Kasumi-1 (cell line): ENCODE measurements around the gene RNF145.
"Not testable (repeated sequence)": the region's sequence is repeated elsewhere in the genome, so short reads cannot be mapped to it uniquely, and the experiment has no call there.

ENCODE experiments used
- DNase-seq, 2 experiments: peaks; one replicate each; lab custom pipeline; 2025; lab: John Stamatoyannopoulos, UW

The RNF145 gene

DNA sequence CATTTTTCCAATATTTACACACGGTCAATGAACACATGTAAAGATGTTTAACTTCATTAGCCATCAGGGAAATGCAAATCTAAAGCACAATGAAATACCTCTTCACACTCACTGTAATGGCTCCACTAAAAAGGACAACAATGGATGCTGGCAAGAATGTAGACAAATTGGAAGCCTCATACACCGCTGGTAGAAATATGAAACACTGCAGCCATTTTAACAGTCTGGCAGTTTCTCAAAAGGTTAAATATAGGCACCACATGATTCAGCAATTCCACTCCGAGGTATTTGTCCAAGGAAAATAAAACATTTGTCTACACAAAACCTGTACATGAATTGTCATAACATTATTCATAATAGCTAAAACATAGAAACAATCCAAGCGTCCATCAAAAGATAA, 20.0 kb downstream of the RNF145 start:
- DNase-seq = no peak

DNA sequence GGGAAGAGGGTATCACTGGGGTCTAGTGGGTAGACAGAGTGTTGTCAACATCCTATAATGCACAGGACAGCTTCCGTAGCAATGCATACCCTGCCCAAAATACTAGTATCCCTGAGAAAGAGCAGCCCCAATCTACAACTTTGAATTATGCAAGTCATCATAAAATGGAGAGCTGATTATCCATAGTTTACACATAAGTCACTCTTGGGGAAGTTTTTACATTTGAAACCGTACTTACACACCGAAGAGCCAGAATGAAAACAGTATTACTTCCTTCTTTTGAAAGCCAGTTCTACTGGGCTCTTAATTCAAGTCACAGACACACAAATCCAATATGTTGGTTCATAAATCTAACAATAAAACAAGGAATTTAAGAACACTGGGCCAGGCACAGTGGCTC, 21.6 kb downstream of the RNF145 start:
- DNase-seq = peak in 1 of 2 experiments; percentile 6

DNA sequence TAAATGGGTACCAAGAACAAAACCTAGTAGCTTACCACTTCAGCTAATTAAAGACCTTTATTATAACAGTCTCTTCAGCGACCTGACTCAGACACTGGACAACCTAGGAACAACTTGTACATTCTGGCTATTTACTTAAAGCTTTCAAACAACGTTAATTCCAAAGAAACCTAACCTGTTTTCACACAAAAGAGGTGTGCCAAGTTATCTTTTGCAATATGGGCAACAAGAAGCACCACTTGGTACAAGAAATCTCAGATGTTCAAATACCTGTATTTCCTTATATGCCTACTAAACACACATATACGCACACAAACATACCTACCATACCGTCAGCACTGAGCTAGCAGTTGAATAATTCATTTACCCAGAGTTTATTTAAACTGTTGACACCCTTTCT, 23.0 kb downstream of the RNF145 start:
- no peak for DNase-seq

DNA sequence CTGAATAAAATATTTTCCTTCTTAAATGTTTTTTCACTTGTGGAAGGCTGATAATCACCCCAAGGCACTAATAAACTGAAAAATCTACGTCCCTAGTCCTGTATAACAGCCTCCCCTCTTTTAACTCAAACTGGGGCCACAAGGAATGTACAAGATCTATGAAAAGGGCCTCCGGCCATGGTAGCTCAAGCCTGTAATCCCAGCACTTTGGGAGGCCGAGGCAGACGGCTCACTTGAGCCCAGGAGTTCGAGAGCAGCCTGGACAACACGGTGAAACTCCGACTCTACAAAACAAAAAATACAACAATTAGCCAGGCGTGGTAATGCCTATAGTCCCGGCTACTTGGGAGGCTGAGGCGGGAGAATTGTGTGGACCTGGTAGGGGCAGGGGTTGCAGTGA, 23.6 kb downstream of the RNF145 start:
- DNase-seq = no peak

DNA sequence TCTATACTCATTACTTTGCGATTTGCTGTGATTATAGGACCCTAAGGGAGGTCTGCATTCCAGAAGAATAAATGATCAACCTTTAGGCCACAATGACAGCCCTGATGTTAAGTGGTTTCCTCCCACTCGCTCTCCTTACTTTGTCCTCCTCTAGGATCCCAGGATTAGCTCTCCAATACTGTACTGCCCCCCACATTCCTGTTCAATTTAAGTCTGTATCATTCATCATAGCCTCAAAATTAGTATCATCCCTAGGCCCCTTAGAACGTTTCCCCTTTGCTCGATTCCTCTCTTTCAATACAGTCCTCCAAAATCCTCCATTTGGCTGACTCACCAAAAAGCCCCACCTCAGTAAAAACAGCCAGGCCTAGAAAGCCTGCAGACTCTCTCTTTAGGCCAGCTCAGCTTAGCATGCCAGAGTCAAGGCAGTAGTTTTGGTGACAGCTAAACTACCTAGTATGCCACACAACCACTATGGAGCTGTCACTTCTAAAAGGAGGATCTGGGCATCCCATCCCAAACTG, 24.4 kb downstream of the RNF145 start:
- no peak for DNase-seq

DNA sequence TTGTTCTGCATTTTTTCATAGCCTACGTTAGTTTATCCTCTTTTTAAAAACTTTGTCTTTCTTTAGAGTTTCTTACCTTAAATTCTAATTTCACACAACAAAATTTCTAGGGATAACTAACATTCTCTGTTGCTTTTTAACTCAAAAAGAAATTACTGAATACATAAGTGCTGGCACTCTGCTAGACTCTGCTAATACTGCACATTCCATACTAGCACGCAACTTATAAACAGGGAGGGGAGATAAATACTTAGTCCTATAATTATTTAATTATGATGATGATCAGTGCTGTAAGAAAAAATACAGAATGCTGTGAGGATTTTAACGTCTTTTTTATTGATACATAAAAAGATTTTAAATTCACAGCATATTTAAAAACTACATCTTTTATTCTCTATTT, 25.1 kb downstream of the RNF145 start:
- no peak for DNase-seq

DNA sequence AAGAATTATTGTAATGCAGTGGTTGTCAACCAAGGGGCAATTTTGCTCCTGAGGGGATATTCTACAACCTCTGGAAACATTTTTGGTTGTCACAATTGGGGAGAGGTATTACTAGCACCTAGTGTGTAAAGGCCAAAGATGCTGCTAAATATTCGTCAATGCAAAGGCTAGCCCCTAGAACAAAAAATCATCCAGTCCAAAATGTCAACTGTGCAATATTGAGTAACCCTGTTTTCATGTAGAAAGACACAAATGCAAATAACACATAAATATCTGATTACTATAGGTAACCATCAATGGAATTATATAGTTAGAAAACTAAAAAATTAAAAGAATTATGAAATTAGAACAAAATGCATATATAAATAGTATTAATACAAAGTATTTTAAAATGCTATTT, 26.1 kb downstream of the RNF145 start:
- DNase-seq = no peak

DNA sequence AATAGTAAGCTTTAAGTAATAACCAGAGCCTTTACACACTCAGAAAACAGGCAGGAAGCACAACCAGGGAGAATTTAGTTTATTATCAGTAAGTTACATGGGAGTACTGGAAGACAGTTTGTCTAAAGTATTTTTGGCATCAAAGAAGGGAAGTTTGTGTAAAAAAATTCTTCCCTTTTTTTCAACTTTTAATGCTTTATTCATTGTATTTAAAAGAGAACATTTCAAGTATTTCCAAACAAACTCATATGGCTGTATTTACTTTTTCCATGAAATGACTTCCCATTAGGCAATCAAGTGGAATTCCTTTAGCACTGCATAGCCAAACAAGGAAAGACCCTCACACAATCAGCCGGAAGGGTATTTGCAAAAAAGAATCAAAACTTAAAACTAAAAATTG, 26.7 kb downstream of the RNF145 start:
- peak in 1 of 2 experiments; percentile 2 for DNase-seq

DNA sequence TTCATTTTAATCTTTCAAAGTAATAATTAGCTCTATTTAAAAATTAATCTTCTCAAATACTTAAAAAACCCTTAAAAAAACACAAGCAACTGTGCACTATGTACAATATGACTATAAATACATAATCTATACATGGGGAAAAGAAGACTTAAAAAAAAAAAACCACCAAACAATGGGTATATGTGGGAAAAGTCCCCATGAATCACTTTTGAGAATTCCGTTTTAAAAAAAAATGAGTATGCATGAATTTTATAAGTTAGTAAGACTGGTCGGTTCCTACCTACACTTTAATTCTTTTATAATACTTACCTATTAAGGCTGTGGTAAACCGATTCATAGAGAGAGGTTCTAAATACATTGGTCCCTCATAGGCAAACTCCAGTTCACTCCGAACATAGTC, 27.7 kb downstream of the RNF145 start:
- no peak for DNase-seq

DNA sequence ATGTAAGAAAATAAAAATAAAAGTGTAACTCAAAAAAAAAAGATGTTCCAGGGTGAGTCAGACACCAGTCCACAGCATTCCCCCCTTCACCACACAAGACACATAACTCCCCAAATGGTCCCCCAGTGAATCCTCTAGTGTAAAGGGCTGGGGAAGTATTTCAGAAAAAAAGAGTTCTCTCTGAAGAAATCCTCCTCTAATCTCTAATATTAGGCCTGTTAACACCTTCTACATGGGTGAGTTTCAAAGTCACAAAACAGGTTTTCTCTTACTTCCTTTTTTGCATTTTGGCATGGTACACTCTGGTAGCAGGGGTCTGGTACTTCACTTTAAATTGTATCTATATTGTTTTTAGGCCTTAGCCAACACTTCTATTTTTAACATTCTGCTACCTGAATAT, 28.2 kb downstream of the RNF145 start:
- no peak for DNase-seq

DNA sequence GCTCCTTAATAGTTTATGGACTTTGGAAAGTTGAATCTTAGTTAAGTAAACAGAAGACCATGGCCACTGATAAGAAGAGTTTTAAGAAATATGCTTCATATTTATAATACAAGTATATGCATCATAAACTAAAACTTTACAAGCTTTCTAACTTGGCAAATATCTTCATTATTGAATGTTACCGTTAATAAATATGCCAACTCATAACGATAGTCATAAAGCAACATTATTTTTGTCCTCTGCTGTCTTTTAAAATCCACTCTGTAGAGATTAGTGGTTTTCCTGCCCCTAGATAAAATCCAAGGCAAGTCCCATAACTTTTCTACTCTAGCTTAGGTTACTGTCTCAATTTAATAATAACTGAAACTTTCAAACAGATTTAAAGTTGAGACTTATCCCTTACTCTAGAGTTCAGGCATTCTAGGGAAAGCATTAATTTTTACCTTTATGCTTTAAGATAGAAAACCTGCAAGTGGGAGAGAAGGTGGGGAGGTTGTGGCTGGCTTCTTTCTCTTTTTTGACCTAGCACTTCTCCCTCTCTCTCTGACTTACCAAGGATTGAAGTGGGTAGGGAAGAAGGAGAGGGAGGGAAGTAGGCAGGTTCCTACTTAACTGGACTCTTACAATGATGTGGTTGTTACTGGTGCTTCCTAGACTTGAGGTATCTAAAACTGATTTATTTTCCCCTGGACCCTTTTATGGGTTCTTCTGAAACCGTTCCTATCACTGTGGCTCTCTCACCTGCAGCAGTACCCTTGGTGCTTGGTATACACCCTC, 29.6 kb downstream of the RNF145 start:
- DNase-seq = no peak

DNA sequence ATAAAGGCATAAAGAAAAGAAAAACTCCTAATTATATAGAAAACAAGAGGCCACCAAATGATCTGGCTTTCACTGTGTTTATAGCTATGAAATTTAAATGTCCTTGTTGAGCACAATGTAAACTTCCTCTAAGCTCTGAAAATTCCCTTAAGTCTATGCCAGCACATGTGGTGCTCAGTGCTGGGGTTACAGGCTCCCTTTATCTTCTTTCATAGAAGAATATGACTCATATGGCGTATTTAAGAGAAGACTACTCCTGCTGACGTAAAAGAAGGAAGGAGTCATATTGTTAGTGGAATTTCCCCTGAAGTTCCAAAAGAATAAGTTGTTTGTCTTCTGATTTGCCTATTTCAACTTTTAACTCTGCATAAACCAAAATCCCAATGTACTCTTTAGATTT, 30.4 kb downstream of the RNF145 start:
- DNase-seq = peak; percentile 15 to 43

DNA sequence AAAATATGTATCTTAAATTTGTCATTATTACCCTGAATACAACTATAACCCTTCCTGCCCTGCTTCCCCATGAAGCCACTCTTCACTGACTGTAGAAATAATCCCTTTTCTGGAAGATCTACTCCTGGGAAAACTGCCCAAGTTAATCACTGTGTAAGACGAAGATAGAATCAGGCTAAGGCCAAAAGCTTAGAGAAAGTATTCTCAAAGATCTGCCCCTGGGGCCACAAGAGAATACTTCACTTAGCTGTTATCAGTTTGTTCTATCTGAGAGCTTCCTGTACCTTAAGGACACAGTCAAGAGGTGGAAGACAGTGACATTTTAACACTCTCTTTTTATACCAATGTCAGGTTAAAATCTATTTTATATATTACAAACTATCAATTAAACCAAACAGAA, 33.8 kb downstream of the RNF145 start:
- no peak for DNase-seq

DNA sequence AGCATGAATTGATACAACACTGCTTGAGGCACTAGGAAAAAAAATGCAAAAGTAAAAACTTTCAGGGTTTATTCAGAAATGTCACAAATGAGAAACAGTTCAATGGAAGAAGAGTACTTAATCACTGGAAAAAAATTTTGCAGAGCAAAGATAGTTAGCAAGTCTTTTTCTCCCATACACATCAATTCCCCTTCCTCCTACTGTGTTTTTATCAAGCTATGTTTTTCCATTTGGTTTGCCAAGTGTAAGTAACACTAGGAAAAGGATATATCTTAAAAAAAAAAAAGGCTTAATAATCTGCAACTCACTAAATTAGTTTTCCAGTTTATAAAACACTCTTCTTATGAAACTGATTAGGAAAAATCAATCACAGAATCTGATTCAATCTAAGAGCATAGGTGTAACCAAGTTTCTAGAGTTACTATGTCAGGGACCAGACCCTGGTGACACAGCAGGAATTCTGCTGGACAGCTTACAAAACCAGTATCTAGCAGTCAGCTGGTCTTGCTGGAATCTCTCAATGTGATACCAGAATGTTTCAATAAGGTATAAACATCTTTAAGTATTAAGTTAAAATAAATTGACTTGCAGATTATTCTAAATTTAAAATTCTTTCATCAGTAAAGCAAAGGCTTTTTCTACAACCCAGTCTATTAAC, 34.7 kb downstream of the RNF145 start:
- DNase-seq = no peak

DNA sequence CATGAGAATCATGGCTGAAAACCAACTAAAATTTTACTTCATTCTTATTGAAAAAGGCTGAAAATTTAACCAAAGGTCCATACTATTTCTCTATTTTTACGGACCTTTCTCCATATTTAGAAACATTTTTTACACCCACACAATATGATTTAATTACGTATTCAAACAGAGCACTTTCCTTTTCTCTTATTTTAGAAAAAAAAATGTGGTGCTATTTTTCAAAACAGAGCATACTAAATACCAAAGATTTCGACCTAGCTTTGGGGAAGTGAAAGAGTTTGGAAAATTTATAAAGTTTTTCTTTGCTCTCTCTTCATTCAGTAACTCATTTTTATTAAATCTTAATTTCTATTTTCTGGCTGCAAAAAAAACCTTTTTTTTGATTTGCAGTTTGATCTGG, 38.1 kb downstream of the RNF145 start:
- no peak for DNase-seq

DNA sequence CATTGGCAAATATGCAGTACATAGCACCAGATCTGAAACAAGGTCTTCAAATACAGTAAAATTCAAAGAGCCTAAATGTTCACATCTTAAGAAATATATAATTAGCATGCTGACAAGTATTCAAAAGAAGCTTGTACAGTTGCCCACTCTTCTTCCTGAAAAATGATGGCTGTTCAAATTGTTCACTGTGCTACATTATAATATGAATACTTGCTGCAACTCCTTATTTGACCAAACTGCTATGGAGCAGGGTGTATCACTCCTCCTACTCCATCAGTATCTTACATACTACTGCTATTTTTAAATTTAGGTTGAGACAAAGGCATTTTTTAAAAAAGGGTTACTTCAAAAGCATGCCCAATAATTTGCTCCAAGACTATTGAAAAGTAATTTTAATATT, 39.3 kb downstream of the RNF145 start:
- no peak for DNase-seq

DNA sequence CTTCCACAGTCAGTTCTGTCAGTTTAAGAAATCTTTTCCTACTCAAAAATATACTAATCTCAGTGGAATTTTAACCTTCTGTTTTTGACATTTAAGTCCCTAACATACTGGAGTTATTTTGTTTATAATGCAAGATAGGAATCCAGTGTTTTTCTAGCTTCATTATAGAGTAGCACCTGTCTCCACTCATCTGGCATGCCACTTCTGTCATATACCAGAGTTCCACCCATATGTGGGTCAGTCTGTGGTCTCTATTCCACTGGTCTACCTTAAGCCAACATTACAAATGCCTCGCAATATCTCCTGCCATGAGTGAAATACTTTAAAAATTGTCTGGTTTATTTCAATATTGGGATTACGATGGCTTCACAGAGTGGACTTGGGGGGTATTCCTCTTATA, 42.9 kb downstream of the RNF145 start:
- no peak for DNase-seq

DNA sequence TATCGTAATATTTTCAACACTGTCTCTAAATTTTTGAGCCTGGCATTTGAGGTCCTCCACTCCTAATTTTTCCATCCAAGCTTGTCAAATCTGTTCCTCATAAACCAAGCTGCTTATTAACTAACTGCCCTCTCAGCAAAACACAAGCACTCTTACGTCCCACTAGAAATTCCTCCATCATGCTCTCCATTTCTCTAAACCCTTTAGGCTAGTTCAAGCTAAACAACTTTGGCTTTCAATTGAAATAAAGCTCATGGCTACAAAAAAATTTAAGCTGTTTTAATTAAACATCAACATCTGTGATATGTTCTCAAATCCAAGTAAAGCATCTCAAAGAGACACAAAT, 45.7 kb downstream of the RNF145 start:
- no peak for DNase-seq

DNA sequence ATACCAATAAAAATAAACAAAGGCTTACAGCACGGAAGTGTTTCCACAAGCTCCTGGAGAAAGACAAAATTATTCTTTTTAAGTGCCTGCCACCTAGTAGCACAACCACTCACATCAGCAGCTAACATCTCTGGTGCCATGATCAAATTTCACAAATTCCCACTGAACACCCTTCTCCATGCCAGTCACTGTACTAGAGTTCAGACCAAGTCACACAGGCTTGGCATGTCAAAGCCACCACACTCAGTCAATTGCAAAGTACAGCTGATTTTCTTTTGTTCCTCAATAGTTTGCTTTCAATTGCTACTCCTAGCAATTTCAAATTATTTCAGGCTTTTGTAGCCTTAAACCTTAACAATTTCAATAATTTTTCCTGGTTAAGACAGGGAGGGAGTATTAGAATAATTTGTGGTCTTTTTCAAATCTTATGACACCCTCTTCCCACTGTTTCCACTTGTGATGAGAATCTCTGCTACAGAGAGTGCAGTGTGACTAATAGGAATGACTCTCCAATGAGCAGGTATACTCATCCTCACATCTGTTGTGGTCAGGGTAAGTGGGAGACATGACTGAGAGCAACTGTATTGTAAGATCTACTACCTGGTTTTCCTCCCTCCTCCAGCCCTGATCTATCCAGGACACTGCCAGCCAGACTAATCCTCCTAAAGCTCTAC, 46.2 kb downstream of the RNF145 start:
- no peak for DNase-seq

DNA sequence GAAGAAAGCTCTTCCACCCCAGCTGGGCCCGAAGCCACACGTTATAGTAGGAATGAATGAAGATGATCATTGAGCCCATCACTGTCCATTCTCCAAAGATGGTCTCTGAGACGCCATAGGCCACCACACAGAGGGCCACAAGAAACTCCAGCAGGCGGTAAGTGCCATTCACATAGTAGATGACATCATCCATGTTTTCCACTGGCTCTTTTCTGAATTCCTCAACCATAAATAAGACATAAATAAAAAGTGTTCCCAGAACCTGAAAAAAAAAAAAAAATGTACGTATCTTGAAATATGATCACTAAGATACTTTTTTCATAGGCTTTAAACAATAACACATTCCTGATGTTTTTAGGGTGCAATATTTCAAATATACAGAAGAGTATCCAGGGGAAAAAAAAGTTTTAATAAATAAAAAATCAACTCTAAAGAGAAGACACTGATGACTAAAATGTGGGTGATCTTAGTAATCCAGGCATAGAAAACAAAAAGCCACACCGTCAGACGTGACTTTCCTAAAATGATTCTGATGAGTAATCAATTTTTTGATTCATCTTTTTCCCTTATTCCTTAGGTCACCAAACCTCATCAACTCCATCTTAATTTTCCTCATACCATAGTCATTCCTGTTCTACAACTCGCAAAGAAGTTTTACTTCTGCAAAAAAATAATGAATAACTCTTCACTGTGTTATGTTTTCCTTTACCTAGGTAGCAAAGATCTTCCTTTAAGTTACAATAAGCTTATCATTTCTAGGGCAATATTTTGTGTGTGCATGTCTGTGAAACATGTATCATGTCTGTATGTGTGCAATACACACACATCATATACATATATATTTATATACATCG, 47.8 kb downstream of the RNF145 start:
- DNase-seq = no peak

DNA sequence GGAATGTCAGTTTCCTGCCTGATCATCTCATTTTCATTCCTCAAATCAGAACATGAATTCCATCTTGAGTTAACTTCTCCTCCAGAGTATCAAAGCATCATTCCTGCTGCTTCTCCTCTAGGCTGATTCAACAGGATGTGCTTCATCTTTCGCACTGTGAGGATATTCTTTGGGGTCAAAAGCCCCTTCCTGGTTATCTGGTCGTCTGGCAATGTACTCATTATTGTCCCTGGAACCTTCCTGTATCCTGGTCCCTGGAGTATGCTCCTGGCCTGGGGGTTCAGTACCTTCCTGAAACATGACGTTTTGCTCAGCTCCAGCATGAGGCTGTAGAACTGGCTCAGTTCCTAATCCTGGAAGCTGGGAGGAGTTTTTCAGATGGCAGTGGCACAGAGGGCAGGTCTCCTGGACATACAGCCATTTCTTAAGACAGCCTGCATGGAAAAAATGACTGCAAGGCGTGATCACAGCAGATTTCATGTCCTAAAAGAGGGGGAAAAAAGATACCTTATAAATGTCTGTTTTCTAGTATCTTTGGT, 50.7 kb downstream of the RNF145 start:
- not testable (repeated sequence) for DNase-seq

DNA sequence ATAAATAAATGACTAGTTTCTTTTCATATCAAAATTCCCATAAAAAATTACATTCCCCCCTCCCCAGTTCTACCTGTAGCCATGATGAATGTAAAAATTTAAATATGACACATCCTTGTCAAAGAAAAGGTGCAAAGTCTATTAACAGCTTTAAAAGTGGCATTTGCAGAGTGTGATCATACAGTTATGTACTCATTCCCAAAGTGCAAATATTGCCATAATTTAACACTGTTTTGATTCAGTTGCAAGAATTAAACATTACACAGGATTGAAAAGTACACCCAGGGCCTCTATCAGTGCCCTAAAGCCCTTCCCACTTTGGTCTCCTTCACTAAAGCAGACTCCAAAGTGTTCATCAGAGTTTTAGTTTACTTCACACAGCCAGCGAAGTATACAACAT, 51.8 kb downstream of the RNF145 start:
- DNase-seq = no peak
